HepG2 (cell line): ENCODE measurements around the gene HIGD1C. TPM values are rescaled to one million over a fixed set of nuclear protein-coding genes. Genes with fewer than 3 reads are reported as not detected.
"Not testable (repeated sequence)": the region's sequence is repeated elsewhere in the genome, so short reads cannot be mapped to it uniquely, and the experiment has no call there.

Experiments used
- ATAC-seq: fragments of 200-7000 bp; cut with Tn5 transposase; 3 replicates; pipeline ENCODE4 v1.9.1; 2020; ENCODE audit warnings: mild to moderate bottlenecking, moderate library complexity
- BruUV-seq: library from RNA; stranded (reverse); fragments of 400-500 nt; replicated peaks from 2 replicates; lab custom pipeline; 2021; lab: Mats Ljungman, UMichigan
- CTCF ChIA-PET: fragments of 300-600 bp; formaldehyde crosslinking; extraction: SDS; loops from one replicate; lab custom pipeline; 2021; ENCODE audit warnings: low total read pairs, inconsistent platforms, low intra/inter-chr PET ratio; lab: Yijun Ruan, JAX
- POLR2A ChIA-PET: fragments of 350-600 bp; sonication (Branson Sonifier 250); formaldehyde crosslinking; loops from one replicate; lab custom pipeline; 2020; ENCODE audit warnings: antibody characterized with exemption, inconsistent platforms; lab: Yijun Ruan, JAX
- DNase-seq: peaks from one replicate; pipeline ENCODE4 v3.0.0-alpha.2; 2015; ENCODE audit warnings: low spot score
- FAIRE-seq: peaks from 3 replicates; lab custom pipeline; 2011; peaks lifted over from hg19 to GRCh38; lab: Jason Lieb, UNC
- H2AFZ ChIP-seq: one replicate; pipeline ENCODE4 v1.6.1; 2011; ENCODE audit warnings: low read length, inconsistent platforms
- H3K27ac ChIP-seq: fragments of 300-600 bp; 3 replicates; pipeline ENCODE4 v1.8.0; 2011; ENCODE audit warnings: mixed run types, mild to moderate bottlenecking, mixed read lengths, low read length, inconsistent platforms; ENCODE audit not compliant: insufficient read depth; ENCODE audit errors: extremely low read length
- H3K27me3 ChIP-seq, 2 experiments: fragments of 200-600 bp in 1 of 2; 2 replicates in 1 of 2; 3 replicates in 1 of 2; pipeline versions ENCODE4 v1.6.0 to v1.8.0; 2011; ENCODE audit warnings: low read length in 2 of 2, mild to moderate bottlenecking in 2 of 2, moderate library complexity in 2 of 2, inconsistent platforms in 1 of 2; ENCODE audit not compliant: insufficient read depth in 2 of 2, control insufficient read depth in 1 of 2
- H3K36me3 ChIP-seq, 2 experiments: fragments of 200-600 bp in 1 of 2; replicated peaks in 1 of 2; 2 replicates in 1 of 2; 3 replicates in 1 of 2; pipeline versions ENCODE4 v1.5.1 to v1.8.0; 2011; ENCODE audit warnings: low read length in 2 of 2, inconsistent platforms in 1 of 2; ENCODE audit not compliant: insufficient read depth in 2 of 2, control insufficient read depth in 1 of 2
- H3K4me1 ChIP-seq: 2 replicates; pipeline ENCODE4 v1.5.1; 2012; ENCODE audit warnings: low read length, inconsistent platforms; ENCODE audit not compliant: insufficient read depth
- H3K4me2 ChIP-seq: 2 replicates; pipeline ENCODE4 v1.6.0; 2011; ENCODE audit warnings: low read depth, low read length, inconsistent platforms
- H3K4me3 ChIP-seq, 3 experiments: fragments of 200-600 bp in 1 of 3; sonication (generic), shearing (Covaris generic) in 1 of 3; replicated peaks in 1 of 3; 2 replicates each; pipeline ENCODE4 v1.5.1; 2011 to 2016; ENCODE audit warnings: low read length in 3 of 3, inconsistent platforms in 2 of 3, low read depth in 2 of 3, mild to moderate bottlenecking in 2 of 3, control low read depth in 1 of 3, mixed read lengths in 1 of 3; ENCODE audit not compliant: insufficient read depth in 1 of 3
- H3K79me2 ChIP-seq: one replicate; pipeline ENCODE4 v1.6.1; 2011; ENCODE audit warnings: low read length, inconsistent platforms; ENCODE audit not compliant: insufficient read depth
- H3K9ac ChIP-seq: 2 replicates; pipeline ENCODE4 v1.6.0; 2011; ENCODE audit warnings: mild to moderate bottlenecking, low read depth, low read length, inconsistent platforms; ENCODE audit not compliant: insufficient read depth
- H3K9me3 ChIP-seq: 2 replicates; pipeline ENCODE4 v1.5.1; 2012; ENCODE audit warnings: mild to moderate bottlenecking, low read length
- H4K20me1 ChIP-seq: 2 replicates; pipeline ENCODE4 v1.6.0; 2011; ENCODE audit warnings: inconsistent platforms, mild to moderate bottlenecking, low read length, moderate library complexity; ENCODE audit not compliant: insufficient read depth
- ETV6 ChIP-seq: sonication (generic); formaldehyde crosslinking; conservative IDR thresholded peaks from 2 replicates; pipeline ENCODE4 v1.4.0; 2020; ENCODE audit warnings: missing genetic modification reagents
- HINFP ChIP-seq: sonication (generic); formaldehyde crosslinking; IDR thresholded peaks from 2 replicates; pipeline ENCODE4 v1.4.0; 2020; ENCODE audit warnings: low read depth, mild to moderate bottlenecking, missing genetic modification reagents
- ISX ChIP-seq: sonication (generic); formaldehyde crosslinking; conservative IDR thresholded peaks from 2 replicates; pipeline ENCODE4 v1.5.0; 2020; ENCODE audit warnings: missing genetic modification reagents
- NR1H2 ChIP-seq: sonication (generic); formaldehyde crosslinking; IDR thresholded peaks from 2 replicates; pipeline ENCODE4 v1.8.1; 2022; ENCODE audit warnings: low read depth, missing genetic modification reagents, borderline replicate concordance
- SATB2 ChIP-seq: sonication (generic); formaldehyde crosslinking; IDR thresholded peaks from 2 replicates; pipeline ENCODE4 v1.5.0; 2020; ENCODE audit warnings: missing genetic modification reagents
- SP1 ChIP-seq, 2 experiments: fragments of 450-650 bp in 1 of 2; sonication (generic) in 1 of 2; formaldehyde crosslinking in 1 of 2; IDR thresholded peaks; 2 replicates each; pipeline versions ENCODE4 v1.4.0 to v1.6.1; 2016 to 2020; ENCODE audit warnings: missing genetic modification reagents in 1 of 2
- ZNF160 ChIP-seq: sonication (generic); formaldehyde crosslinking; IDR thresholded peaks from 2 replicates; pipeline ENCODE4 v1.8.0; 2022; ENCODE audit warnings: mild to moderate bottlenecking, inconsistent platforms, missing genetic modification reagents
- ZNF224 ChIP-seq: sonication (generic); formaldehyde crosslinking; IDR thresholded peaks from 2 replicates; pipeline ENCODE4 v1.5.0; 2020; ENCODE audit warnings: mild to moderate bottlenecking, missing genetic modification reagents
- ZNF276 ChIP-seq: sonication (generic); formaldehyde crosslinking; IDR thresholded peaks from 2 replicates; pipeline ENCODE4 v1.4.0; 2020; ENCODE audit warnings: mild to moderate bottlenecking, low read depth, missing genetic modification reagents
- ZNF367 ChIP-seq: sonication (generic); formaldehyde crosslinking; IDR thresholded peaks from 2 replicates; pipeline ENCODE4 v1.4.0; 2020; ENCODE audit warnings: missing genetic modification reagents, borderline replicate concordance
- ZNF614 ChIP-seq: IDR thresholded peaks from 2 replicates; pipeline ENCODE4 v1.6.1; 2018; ENCODE audit warnings: missing biosample characterization, missing genetic modification reagents, inconsistent platforms, borderline replicate concordance
- WGBS: methylation state at CpG from one replicate; pipeline ENCODE4 v1.1.6; 2017; ENCODE audit warnings: low lambda C conversion rate; 5-methylcytosine and 5-hydroxymethylcytosine counted together
- in situ Hi-C: cut with HindIII; loops from 2 replicates; pipeline ENCODE4 v1.10.0; 2017; ENCODE audit warnings: low pct_unique_long_range_greater_than_20kb; ENCODE audit not compliant: extremely low pct_ligation_motif_present
- intact Hi-C: fragments of 100-400 bp; cut with micrococcal nuclease; formaldehyde crosslinking; loops from one replicate; pipeline ENCODE4 v1.10.0; 2022; ENCODE audit not compliant: unreplicated experiment
- polyA plus RNA-seq, 8 experiments: library from polyadenylated mRNA; depleted of rRNA in 3 of 8; stranded (reverse) in 7 of 8; unstranded in 1 of 8; fragments of >200 nt; fragmentation: Illumina TruSeq in 4 of 8; extraction: Trizol in 4 of 8; gene quantifications; 2 replicates each; pipeline versions ENCODE4 v1.2.1 to v1.2.3, GENCODE V29; 2011 to 2016; ENCODE audit warnings: low read depth in 4 of 8, missing spikeins in 1 of 8, mixed read lengths in 1 of 8; ENCODE audit not compliant: insufficient read depth in 1 of 8
- total RNA-seq, 5 experiments: library from RNA; depleted of rRNA; stranded (reverse); fragments of >200 nt; fragmentation: Illumina TruSeq; extraction: Trizol; gene quantifications; 2 replicates each; pipeline ENCODE4 v1.2.3, GENCODE V29; 2016; ENCODE audit warnings: low read depth in 1 of 5

Gene HIGD1C
- total and polyA plus RNA-seq, 2 of the 13 experiments (the other 11 are each of a cell fraction or from before 2014, with no cell fraction given): not detected

GRCh38 chr12:50928392-50928791, 24.0 kb upstream of the HIGD1C start (continued):
- TF ChIP-seq SP1 (IDR thresholded peaks at IDR 0.05): no peak
- no peak for TF ChIP-seq SP1 (CRISPR knock-in tag; IDR thresholded peaks at IDR 0.05)

- TF ChIP-seq SATB2 (no peak), ZNF276 (CRISPR knock-in tag) (no peak), ZNF367 (CRISPR knock-in tag) (no peak), ISX (CRISPR knock-in tag) (no peak), NR1H2 (CRISPR knock-in tag) (no peak), ZNF224 (CRISPR knock-in tag) (no peak), HINFP (CRISPR knock-in tag) (no peak), ZNF160 (CRISPR knock-in tag) (no peak), ZNF614 (no peak), ETV6 (no peak)
- FAIRE-seq (no peak), ATAC-seq (no peak), DNase-seq (no peak)
- peaks cover 1 to 4% of the 10 kb centered on the region in 2 experiments; a peak in 4 of 5 replicates for H3K36me3 ChIP-seq
- no TSS peak for BruUV-seq
- peaks cover 0 to 3% of the 10 kb centered on the region in 2 experiments; a peak in 1 of 5 replicates for H3K27me3 ChIP-seq
- H3K4me3 ChIP-seq: no peak overlapping the region
- no peak overlapping the region for H3K9ac ChIP-seq
- ChIA-PET CTCF (no interaction called here), POLR2A (interaction anchor here (1.1 to 3.2 kb wide), 3 partner anchors 51 to 153 kb away, joined by 3 to 11 read pairs (median 3); partner anchors contain the start of gene SLC11A2)
- H3K4me1 ChIP-seq: peaks cover 79% of the 10 kb centered on the region
- 91% methylated on average over 3 of the region's 3 CpGs for WGBS
- H3K79me2 ChIP-seq: peaks cover 60% of the 10 kb centered on the region
- in situ Hi-C loops (no loop called here), intact Hi-C loops (loop anchor here (5.0 to 10.0 kb wide), 3 partner anchors 103 to 1973 kb away; partner anchors contain the start of genes ARF3 and ATF1)
- H4K20me1 ChIP-seq: no peaks in the 10 kb centered on the region
- no peaks in the 10 kb centered on the region for H3K9me3 ChIP-seq
- H3K27ac ChIP-seq: no peak overlapping the region
- no peak overlapping the region for H3K4me2 ChIP-seq
- no peak overlapping the region for H2AFZ ChIP-seq
Observed at GRCh38 chr12:50929831-50930230, 22.5 kb upstream of the HIGD1C start.

- H3K4me1 ChIP-seq: peaks cover 85% of the 10 kb centered on the region
- CTCF ChIA-PET, in situ Hi-C loops, ATAC-seq, DNase-seq, BruUV-seq, H3K27ac ChIP-seq, H3K36me3 ChIP-seq, H4K20me1 ChIP-seq, H3K27me3 ChIP-seq, H3K9me3 ChIP-seq, H3K9ac ChIP-seq, H3K4me3 ChIP-seq, FAIRE-seq, H3K4me2 ChIP-seq, H2AFZ ChIP-seq: not testable (repeated sequence)
- POLR2A ChIA-PET: interaction anchor here (1.1 to 3.2 kb wide), 3 partner anchors 50 to 152 kb away, joined by 3 to 11 read pairs (median 3); partner anchors contain the start of gene SLC11A2
- H3K79me2 ChIP-seq: peaks cover 53% of the 10 kb centered on the region
- intact Hi-C loops: loop anchor here (5.0 kb wide), 1 partner anchor 1973 kb away; the partner anchor contains the start of gene ARF3
- WGBS: 95% methylated on average over 12 of the region's 12 CpGs
Observed at GRCh38 chr12:50930477-50930876, 21.9 kb upstream of the HIGD1C start.
